NCI-H82 treated with DMSO at 0.1 percent for 48 hours (cell line): ENCODE results near the gene SMARCD1.

ENCODE experiments used
- DNase-seq: peaks from one replicate; lab custom pipeline; 2025; ENCODE audit not compliant: unreplicated experiment; lab: John Stamatoyannopoulos, UW

SMARCD1 gene

GRCh38 chr12:50084775-50085614 is at the start of gene SMARCD1:
TSS of gene SMARCD1 (plus strand) at chr12:50085342. CDS start at chr12:50085370, 28 bp downstream.
- peak; percentile 91 for DNase-seq

- no peak for DNase-seq
These were observed 46.8 kb upstream of the SMARCD1 start for GRCh38 chr12:50038336-50038735.

DNA sequence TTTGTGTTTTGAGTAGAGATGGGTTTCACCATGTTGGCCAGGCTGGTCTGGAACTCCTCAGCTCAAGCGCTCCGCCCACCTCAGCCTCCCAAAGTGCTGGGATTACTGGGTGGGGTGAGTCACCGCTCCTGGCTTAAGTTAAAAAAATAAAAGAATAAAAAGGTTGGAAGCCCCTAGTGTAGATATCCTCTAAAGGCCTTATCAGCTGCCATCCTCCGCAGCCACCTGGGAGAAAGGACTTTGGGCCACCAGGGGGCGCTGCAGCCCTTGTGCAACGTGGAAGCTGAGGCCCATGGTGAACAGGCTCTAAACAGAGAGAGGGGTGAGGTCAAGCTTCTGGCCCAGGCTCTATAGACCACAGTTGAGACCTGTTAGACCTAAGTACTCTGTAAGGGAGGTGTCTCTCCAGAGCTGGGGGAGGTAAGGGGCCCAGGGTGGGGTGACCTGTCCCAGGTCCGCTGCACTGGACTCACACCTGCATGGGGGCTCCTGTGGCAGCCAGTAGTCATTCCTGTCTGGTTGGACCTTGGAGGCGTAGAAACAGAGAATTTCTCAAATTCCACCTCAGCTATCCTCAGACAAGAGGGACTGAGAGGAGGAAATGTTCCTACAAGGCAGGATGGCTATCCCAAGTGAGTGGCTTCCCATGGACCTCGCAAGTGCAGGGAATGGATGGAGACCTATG is 45.8 kb upstream of the SMARCD1 start:
- peak; percentile 67 for DNase-seq

GRCh38 chr12:50040657-50041056 is 44.5 kb upstream of the SMARCD1 start:
- no peak for DNase-seq

- no peak for DNase-seq
These were observed 43.9 kb upstream of the SMARCD1 start for GRCh38 chr12:50041062-50041860.

- DNase-seq = no peak
These were observed 43.2 kb upstream of the SMARCD1 start for GRCh38 chr12:50041962-50042361.

GRCh38 chr12:50042693-50043092 is 42.4 kb upstream of the SMARCD1 start:
- DNase-seq = no peak

DNA sequence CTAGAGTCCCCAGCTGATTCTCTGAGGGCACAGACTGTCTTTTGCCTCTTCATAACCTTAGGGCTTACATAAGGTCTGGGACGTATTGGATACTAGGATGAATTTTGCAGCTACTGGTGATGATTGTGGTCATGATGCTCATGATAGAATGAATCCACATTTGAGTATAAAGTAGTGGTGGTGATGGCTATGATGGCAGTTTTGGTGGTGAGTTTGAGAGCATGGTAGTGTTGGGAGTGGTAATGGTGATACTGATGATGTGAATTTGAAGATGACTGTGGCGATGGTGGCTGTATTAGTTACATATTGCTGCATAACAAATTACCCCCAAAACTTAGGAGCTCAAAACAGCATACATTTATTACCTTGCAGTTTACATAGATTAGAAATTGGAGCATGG is 41.8 kb upstream of the SMARCD1 start:
- DNase-seq = no peak

GRCh38 chr12:50043854-50044253 is 41.3 kb upstream of the SMARCD1 start:
- DNase-seq = no peak

GRCh38 chr12:50047693-50048250 is 37.4 kb upstream of the SMARCD1 start:
- DNase-seq = no peak

DNA sequence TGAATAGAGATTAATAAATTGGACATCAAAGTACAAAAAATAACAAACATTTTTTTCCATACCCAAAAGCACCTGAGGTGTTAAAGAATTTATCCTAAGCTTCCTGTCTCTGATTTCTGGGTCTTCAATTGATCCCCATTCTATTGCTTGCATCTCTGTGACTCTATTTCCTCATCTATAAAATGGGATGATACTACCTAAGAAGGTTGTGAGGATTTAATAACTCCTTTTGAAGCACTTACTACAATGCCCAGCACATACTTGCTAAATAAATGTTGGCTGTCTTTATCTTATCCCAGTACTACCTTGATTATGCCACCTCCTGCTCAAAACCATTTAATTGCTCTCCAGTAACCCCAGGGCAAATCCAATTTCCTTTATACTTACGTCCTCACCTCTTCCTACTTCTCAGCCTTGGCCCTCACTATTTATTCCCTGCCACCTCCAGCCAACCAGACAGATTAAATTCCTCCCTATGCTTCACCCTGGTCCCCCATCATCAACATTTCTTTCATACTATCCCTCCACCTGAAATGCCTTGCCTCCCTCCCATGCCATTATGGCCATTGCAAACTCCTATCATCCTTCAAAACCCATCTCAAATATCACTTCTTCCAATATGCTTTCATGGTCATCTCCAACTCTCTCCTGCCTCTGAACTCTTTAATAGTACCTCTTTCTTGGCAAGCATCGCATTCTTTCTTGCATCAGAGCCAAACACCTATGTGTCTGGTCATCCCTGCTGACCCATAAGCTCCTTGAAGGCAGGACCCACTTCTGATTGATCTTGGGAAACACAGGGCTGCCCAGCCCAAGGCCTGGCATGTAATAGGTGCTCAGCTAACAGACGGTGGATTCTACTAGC is 35.7 kb upstream of the SMARCD1 start:
- peak; percentile 20 for DNase-seq

DNA sequence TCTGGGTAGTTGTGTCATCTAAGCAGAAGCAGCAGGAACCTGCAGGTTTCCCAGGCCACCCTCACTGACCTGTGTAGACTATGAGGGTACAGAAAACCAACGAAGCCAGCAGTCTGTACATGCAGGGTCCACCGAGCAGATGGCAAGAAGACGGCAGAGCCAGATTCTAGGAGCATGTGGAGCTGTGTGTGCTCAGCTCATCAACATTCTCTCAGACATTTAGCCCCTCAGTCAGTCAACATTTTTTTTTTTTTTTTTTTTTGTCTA is 35.1 kb upstream of the SMARCD1 start:
- no peak for DNase-seq

GRCh38 chr12:50050410-50051098 is 34.6 kb upstream of the SMARCD1 start:
- DNase-seq = peak; percentile 66

DNA sequence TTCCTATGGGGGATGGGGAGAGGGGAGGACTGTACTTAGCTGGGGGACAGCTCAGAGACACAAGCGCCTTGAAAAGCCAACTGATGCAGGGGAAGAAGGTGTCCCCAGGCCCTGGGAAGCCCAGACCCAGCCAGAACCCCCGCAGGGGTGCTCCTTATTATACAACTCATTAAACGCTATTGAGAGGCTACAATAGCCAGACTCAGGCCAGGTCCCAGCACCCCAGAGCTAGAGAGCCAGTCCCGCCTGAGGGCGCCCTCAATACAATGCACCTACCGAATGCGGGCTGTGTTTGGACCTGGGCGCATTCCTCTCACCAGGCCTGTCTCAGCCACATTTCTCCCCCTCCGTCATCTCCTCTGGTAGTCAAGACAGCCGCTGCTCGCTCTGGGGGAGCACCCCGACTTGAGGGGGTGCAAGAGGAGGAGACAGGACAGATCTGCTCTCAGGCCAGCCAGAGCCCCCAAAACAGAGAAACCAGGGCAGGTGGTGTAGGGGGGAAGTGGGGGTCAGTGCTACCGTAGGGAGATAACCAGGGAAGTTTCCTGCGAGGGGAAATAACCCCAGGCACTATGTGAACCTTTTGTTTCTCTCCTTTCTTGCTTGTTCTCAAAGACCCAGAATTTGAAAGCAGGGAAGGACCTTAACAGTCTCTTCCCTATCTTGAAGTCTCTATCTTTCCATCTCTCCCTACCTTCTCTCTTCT is 33.9 kb upstream of the SMARCD1 start:
- no peak for DNase-seq

DNA sequence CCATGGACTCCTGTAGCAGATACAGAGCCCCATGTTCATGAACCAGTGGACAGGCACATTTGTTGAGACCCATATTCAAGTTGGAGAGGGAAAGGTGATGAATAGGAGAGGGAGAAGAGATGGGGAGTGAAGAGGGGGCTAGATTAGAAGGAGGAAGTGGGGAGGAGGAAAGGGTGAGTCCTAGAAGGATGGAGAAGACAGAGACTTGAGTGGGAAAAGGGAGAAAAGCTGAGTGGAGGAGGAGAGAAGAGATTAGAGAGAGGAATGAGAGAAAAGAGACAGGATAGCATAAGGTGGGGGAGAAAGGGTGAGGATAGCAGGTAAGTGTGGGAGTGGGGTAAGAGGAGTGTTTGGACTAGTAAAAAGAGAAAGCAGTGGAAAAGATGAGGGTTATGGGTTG is 32.6 kb upstream of the SMARCD1 start:
- DNase-seq = no peak

- no peak for DNase-seq
These were observed 32.2 kb upstream of the SMARCD1 start for GRCh38 chr12:50052964-50053363.

- no peak for DNase-seq
These were observed 31.6 kb upstream of the SMARCD1 start for GRCh38 chr12:50053583-50053982.

GRCh38 chr12:50055831-50056638 is 29.1 kb upstream of the SMARCD1 start:
- peak; percentile 35 for DNase-seq

DNA sequence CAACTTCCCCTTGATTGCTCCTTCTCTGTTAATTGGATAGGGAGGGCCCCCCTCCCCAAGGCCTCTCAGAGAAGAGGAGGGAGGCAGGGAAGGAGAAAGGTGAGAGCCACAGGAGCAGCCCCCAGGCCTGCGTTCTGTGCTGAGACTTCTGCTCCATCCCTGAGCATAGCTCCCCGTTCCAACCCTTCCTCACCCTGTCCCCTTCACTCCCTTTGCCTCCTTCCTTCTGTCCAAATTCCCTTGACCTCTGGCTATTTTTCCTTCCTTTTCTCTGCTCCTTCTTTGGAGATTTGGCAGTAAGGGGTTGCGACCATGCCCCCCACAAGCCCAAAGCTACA is 28.5 kb upstream of the SMARCD1 start:
- DNase-seq = no peak
